Measurements from ENCODE around the gene GOLGA8B. TPM values are rescaled to one million over a fixed set of nuclear protein-coding genes. Genes with fewer than 3 reads are reported as not detected.
"Not testable (repeated sequence)": the region's sequence is repeated elsewhere in the genome, so short reads cannot be mapped to it uniquely, and the experiment has no call there.

GOLGA8B gene
- total and polyA plus RNA-seq, 7 donors: 2.3 to 9.3 (median 5.3) TPM

DNA sequence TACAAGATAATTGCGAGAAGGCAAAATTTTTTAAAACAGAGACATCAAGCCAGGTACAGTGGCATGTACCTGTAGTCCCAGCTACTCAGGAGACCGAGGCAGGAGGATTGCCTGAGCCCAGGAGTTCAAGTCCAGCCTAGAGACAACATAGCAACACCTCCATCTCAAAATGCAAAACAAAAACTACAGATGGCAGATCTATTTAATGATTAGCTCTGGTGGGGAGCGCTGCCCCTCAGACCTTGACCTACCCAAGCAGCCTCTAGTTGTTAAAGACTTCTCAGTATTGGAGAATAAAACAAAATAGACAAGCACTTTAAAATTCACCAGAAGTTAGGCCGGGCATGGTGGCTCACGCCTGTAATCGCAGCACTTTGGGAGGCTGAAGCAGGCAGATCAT lies 10.5 kb downstream of the GOLGA8B start:
- H3K27ac ChIP-seq; H3K4me3 ChIP-seq; ATAC-seq; DNase-seq; intact Hi-C loops (cut with DNase I); H3K27me3 ChIP-seq (ENCODE audit: insufficient read depth in 3 of 3, low read length in 2 of 3); H3K36me3 ChIP-seq (ENCODE audit: insufficient read depth in 1 of 2, low read depth in 1 of 2); H3K4me1 ChIP-seq; H3K9me3 ChIP-seq: not testable (repeated sequence)
- 92 to 100% (median 95%) methylated on average over 3 to 6 of the region's 6 CpGs for WGBS, 3 donors

DNA sequence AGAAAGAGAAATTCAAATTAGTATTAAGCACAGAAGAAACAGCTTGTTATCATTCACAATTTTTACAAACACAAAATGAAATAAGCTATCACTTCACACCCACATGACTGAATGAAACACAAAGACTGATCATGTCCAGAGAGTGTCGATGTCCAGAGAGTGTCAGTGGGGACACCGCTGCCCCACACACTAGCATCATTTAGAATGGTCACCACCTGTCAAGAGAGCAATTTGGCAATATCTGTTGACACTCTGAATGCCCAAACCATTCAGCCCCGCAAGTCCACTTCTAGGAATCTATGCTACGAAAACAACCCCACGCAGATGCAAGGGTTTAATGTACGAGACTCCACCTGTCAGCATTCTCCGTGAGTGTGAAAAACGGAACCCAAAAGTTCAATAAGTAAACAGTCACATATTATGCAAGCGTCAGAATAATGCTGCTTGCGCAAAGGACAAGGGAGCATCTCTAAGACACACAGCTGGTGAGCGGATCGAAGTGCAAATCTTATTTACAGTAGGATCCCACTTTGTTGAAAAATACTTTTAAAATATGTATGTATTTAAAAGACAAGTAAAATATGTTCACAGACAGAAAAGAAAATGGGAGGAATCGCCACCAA lies 11.3 kb downstream of the GOLGA8B start:
- H3K4me3 ChIP-seq; H3K27me3 ChIP-seq (ENCODE audit: insufficient read depth in 3 of 3, low read length in 2 of 3); H3K27ac ChIP-seq; H3K9me3 ChIP-seq; DNase-seq; H3K36me3 ChIP-seq (ENCODE audit: insufficient read depth in 1 of 2, low read depth in 1 of 2); intact Hi-C loops (cut with DNase I); H3K4me1 ChIP-seq; ATAC-seq: not testable (repeated sequence)
- 54 to 64% (median 59%) methylated on average over 13 of the region's 13 CpGs for WGBS, 3 donors

DNA sequence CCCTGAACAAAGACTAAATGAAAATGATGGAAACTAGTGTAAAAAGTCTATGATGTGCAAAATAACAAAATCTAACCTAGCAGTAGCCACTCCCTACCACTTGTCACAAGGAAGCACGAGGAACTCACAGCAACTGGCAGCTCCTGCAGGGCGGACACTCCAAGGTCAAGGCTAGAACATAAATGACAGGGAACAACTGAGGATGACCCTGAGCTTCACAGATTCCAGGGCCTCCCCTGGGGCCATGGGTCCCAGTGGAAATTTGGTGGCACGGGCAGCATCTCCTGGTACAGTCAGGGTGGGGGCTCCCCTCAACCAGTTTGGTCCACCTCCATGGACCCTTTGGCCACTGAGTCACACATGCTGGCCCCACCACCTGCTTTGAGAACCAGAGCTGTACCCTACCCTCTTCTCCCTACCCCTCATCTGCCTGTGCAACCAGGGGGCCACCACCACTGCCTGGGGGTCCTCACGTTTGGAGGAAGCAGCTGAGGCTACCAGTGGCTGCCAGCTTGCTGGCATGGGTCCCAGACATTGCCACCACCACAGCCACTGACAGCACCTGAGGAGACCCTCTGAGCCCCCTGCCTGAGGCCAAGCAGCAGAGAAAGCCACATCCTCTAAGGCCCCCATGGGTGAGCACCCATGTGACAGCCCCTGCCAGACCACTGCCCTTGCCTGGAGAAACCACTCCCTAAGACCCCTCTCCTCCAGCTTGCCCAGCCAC lies 13.6 kb downstream of the GOLGA8B start:
- ATAC-seq; H3K4me1 ChIP-seq; intact Hi-C loops (cut with DNase I); H3K4me3 ChIP-seq; H3K27me3 ChIP-seq (ENCODE audit: insufficient read depth in 3 of 3, low read length in 2 of 3); DNase-seq; H3K36me3 ChIP-seq (ENCODE audit: insufficient read depth in 1 of 2, low read depth in 1 of 2); H3K9me3 ChIP-seq; H3K27ac ChIP-seq: not testable (repeated sequence)
- WGBS, 3 donors: 60 to 76% (median 60%) methylated on average over 2 to 4 of the region's 4 CpGs

DNA sequence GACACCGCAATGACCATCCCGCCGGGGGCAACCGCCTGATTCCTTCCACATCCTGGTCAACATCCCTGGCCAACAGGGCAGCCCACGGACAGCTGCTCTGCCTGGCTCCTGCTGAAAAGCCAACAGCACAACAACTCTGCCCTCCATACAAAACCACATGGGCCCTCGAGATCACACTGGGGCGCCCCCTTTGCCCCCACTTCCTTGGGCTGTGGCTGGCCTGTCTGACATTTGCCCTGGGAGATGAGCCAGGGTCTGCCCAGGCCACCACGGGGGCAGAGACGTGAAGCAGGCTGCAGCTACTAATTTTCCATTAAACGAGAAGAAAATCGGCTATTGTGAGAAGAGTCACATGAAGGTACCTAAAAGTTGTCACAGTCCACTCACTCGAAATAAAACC lies 16.3 kb downstream of the GOLGA8B start:
- 86 to 93% (median 87%) methylated on average over 5 to 7 of the region's 12 CpGs for WGBS, 3 donors
- H3K36me3 ChIP-seq (ENCODE audit: insufficient read depth in 1 of 2, low read depth in 1 of 2); H3K9me3 ChIP-seq; ATAC-seq; DNase-seq; H3K27me3 ChIP-seq (ENCODE audit: insufficient read depth in 3 of 3, low read length in 2 of 3); H3K27ac ChIP-seq; intact Hi-C loops (cut with DNase I); H3K4me1 ChIP-seq; H3K4me3 ChIP-seq: not testable (repeated sequence)

- ATAC-seq; H3K9me3 ChIP-seq; intact Hi-C loops (cut with DNase I); H3K4me1 ChIP-seq; DNase-seq; H3K27me3 ChIP-seq (ENCODE audit: insufficient read depth in 3 of 3, low read length in 2 of 3); H3K36me3 ChIP-seq (ENCODE audit: insufficient read depth in 1 of 2, low read depth in 1 of 2); H3K27ac ChIP-seq; H3K4me3 ChIP-seq: not testable (repeated sequence)
- 69 to 70% methylated on average over 5 of the region's 5 CpGs; no CpG with 5 or more reads in 1 of the 3 donors for WGBS, 3 donors
These were observed 18.7 kb downstream of the GOLGA8B start for GRCh38 chr15:34564711-34565110.

DNA sequence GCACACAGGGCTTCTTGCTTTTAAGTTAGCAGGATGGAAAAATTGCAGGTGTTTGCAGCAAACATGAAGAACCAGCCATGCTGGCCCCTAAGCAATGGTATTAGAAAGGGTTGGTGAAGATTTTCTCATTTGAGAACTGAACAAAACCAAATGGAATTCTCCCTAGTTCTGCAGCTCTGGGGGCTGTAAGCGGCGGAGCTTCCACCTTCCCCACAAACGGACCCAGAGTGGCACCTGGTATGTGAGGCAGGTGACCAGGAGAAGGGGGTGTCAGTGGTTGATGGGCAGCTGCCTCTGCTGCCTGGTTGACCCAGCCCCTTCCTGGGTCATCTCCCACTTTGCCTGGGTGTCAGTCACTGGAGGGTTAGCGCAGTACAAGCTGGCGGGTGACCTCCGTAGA lies 22.6 kb downstream of the GOLGA8B start:
- intact Hi-C loops (cut with DNase I); DNase-seq; H3K27ac ChIP-seq; H3K36me3 ChIP-seq (ENCODE audit: insufficient read depth in 1 of 2, low read depth in 1 of 2); ATAC-seq; H3K4me1 ChIP-seq; H3K9me3 ChIP-seq; H3K27me3 ChIP-seq (ENCODE audit: insufficient read depth in 3 of 3, low read length in 2 of 3); H3K4me3 ChIP-seq: not testable (repeated sequence)
- WGBS, 3 donors: 73 to 82% methylated on average over 2 to 3 of the region's 6 CpGs; no CpG with 5 or more reads in 1 of the 3 donors

- 97 to 99% (median 99%) methylated on average over 5 of the region's 5 CpGs for WGBS, 3 donors
- ATAC-seq; intact Hi-C loops (cut with DNase I): not testable (repeated sequence)
These were observed 23.7 kb downstream of the GOLGA8B start for GRCh38 chr15:34559764-34560163.

GRCh38 chr15:34555162-34555561 lies 28.3 kb downstream of the GOLGA8B start:
- ATAC-seq; intact Hi-C loops (cut with DNase I): not testable (repeated sequence)
- 94% methylated on average over 2 of the region's 7 CpGs; no CpG with 5 or more reads in 2 of the 3 donors for WGBS, 3 donors

More at GRCh38 chr15:34559764-34560163, 23.7 kb downstream of the GOLGA8B start:
- not testable (repeated sequence) for H3K27ac ChIP-seq; H3K4me3 ChIP-seq; H3K9me3 ChIP-seq; H3K4me1 ChIP-seq; H3K36me3 ChIP-seq (ENCODE audit: insufficient read depth in 1 of 2, low read depth in 1 of 2); H3K27me3 ChIP-seq (ENCODE audit: insufficient read depth in 3 of 3, low read length in 2 of 3)
- DNase-seq: peak in 1 of 2 donors; percentile 3

DNA sequence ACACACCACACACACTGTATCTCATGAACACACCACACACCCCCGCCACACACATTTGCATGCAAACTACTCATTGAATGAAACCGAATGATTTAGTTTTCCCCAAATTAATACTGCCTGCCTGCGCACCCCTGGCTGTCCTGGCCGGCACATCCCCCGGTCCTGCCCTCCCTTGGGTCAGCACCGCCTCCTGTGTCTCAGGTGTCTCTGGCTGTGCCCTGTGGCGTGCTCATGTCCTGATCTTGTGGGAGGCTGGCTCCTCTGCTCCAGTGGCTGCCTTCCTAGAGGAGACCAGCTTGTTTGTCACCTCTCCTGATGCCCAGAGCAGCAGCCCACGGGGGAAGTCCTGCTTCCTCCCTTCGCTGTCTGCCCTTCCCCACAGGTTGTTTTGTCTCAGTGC lies 28.7 kb downstream of the GOLGA8B start:
- H3K4me3 ChIP-seq; ATAC-seq; H3K36me3 ChIP-seq (ENCODE audit: insufficient read depth in 1 of 2, low read depth in 1 of 2); H3K9me3 ChIP-seq; H3K27ac ChIP-seq; H3K27me3 ChIP-seq (ENCODE audit: insufficient read depth in 3 of 3, low read length in 2 of 3); intact Hi-C loops (cut with DNase I); DNase-seq; H3K4me1 ChIP-seq: not testable (repeated sequence)
- 80% methylated on average over 5 of the region's 9 CpGs; no CpG with 5 or more reads in 2 of the 3 donors for WGBS, 3 donors

More at GRCh38 chr15:34555162-34555561, 28.3 kb downstream of the GOLGA8B start:
- not testable (repeated sequence) for H3K4me3 ChIP-seq; H3K9me3 ChIP-seq; H3K36me3 ChIP-seq (ENCODE audit: insufficient read depth in 1 of 2, low read depth in 1 of 2); H3K27me3 ChIP-seq (ENCODE audit: insufficient read depth in 3 of 3, low read length in 2 of 3); H3K4me1 ChIP-seq; H3K27ac ChIP-seq; DNase-seq

- H3K36me3 ChIP-seq (ENCODE audit: insufficient read depth in 1 of 2, low read depth in 1 of 2); H3K27me3 ChIP-seq (ENCODE audit: insufficient read depth in 3 of 3, low read length in 2 of 3); H3K4me3 ChIP-seq; H3K27ac ChIP-seq; H3K4me1 ChIP-seq; intact Hi-C loops (cut with DNase I); ATAC-seq; H3K9me3 ChIP-seq: not testable (repeated sequence)
- peak in 1 of 2 donors; percentile 18 for DNase-seq
- WGBS, 3 donors: 91 to 98% (median 93%) methylated on average over 3 of the region's 5 CpGs
These were observed 29.3 kb downstream of the GOLGA8B start for GRCh38 chr15:34554126-34554525.

GRCh38 chr15:34550129-34550528 lies 33.3 kb downstream of the GOLGA8B start:
- H3K4me3 ChIP-seq; H3K4me1 ChIP-seq; H3K27ac ChIP-seq; intact Hi-C loops (cut with DNase I); H3K36me3 ChIP-seq (ENCODE audit: insufficient read depth in 1 of 2, low read depth in 1 of 2); H3K9me3 ChIP-seq; H3K27me3 ChIP-seq (ENCODE audit: insufficient read depth in 3 of 3, low read length in 2 of 3); DNase-seq; ATAC-seq: not testable (repeated sequence)
- WGBS, 3 donors: no CpG with 5 or more reads among the region's 3 CpGs

All from psoas muscle (tissue), 8 donors.